ENCODE results near the gene TNFRSF18.
A peak's percentile ranks its signal among the peaks of the same experiment; 100 is the strongest.
"Not testable (repeated sequence)": the region's sequence is repeated elsewhere in the genome, so short reads cannot be mapped to it uniquely, and the experiment has no call there.

TNFRSF18 gene, protein sequence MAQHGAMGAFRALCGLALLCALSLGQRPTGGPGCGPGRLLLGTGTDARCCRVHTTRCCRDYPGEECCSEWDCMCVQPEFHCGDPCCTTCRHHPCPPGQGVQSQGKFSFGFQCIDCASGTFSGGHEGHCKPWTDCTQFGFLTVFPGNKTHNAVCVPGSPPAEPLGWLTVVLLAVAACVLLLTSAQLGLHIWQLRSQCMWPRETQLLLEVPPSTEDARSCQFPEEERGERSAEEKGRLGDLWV

DNA sequence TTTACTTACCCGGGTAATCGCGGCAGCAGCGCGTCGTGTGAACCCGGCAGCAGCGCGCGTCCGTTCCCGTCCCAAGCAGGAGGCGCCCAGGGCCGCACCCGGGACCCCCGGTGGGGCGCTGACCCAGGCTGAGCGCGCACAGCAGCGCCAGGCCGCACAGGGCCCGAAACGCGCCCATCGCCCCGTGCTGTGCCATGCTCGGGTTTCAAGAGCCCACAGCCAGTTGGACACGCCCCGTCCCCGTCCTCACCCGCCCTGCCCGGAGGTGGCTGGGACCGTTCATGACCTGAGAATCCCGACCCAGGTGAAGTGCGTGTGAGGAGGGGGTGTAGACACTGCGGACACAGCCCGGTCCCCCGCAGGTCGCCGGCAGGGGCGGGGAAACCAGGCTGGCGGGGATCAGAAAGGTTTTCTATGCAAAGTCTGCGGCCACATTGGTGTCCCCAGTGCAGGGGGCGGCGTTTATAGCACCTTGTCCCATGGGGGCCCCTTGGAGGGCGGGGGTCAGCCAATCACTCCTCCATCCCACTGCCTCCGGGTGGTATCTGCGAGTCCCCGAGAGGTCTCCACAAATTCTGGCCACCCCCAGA lies at the start of gene TNFRSF18:
TNFRSF18 (minus strand) TSS at position 217 of the 590 bp plus-strand sequence; CDS start at position 196, 21 bp downstream.
- DNase-seq (ENCODE audit: low read depth in 2 of 2), result no peak

DNA sequence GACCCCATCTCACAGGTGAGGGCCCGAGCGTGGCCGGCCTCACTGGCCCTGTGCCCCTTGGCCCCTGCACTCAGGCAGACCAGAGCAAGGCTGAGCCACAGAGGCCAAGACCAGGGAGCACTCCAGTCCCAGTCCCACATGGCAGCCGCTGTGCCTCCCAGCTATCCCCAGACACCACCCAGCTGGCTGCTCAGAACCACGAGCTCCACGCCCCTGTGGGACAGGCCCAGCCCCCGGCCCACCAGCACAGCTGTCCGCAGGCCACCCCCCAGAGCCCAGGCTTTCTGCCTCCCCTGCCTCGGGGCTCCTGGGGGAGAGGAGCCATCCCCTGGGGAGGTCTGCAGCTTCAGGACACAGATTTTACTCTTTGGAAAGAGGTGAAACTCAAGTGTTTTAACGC lies 49.2 kb upstream of the TNFRSF18 start:
- DNase-seq (ENCODE audit: low read depth in 2 of 2), result no peak

DNA sequence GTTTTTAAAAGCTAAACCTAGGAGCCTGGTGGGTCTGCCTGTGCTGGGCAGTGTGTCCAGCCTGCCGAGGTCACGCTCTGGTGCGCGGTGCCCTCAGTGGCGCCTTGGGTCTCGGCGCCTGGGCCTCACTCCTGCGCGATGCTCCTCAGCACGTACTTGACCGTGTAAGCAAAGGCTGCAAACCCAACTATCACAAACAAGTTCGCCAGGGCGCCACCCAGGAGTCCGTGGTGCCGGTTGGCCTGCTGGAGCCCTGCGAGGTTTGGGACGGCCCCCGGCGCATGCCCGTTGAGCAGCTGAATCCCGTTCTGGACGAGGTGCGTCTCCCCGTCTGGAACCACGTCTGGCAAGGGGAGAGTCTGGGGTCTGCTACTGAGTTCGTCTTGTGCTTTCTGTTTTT lies 48.7 kb upstream of the TNFRSF18 start:
- no peak for DNase-seq (ENCODE audit: low read depth in 2 of 2)

DNA sequence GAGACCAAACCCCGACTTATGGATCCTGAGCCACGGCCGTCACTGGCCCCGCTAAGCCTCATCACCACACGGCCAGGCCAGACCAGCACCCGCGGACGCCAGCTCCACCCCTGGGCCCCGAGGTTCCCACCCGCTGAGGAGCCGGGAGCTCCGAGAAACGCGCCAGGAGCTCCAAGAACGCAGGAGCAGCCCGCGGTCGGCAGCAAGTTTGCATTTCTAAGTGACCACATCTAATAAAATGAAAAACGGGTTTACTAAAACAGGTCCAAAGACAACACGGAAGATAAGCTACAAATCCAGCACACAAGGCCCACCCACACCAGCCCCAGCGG lies 48.2 kb upstream of the TNFRSF18 start:
- no peak for DNase-seq (ENCODE audit: low read depth in 2 of 2)

DNA sequence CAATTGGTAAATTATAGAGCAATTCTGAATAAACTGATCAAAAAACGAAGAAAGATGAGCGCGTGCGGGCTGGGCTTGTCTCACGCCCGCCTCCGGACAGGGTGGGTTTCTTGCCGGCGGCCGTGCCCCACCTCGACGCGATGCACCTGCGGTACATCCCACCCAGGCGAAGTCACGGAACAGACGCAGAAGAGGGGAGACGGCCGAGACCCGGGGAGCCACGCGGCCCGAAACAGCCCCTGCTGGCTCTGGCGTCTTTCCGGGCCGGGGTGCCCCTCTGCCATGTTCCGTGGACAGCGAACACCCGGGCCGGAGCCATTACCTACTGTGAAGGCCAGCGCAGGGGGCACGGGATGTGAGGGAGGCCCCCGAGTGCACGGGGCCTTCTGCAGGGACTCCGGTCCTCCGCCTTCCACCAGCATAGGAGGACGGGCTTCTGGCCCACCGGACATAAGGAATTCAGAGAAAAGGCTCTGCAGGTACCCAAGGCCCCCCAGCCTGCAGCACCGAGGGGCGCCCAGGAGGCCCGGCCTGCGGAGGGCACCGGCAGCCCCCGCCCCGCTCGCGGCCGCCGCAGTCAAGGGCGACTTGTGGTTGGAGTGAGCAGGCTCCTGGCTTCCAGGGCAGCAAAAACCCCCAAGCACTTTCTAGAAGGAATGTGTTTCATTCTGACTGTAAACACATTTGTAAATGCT lies 47.7 kb upstream of the TNFRSF18 start:
- DNase-seq (ENCODE audit: low read depth in 2 of 2), result no peak

DNA sequence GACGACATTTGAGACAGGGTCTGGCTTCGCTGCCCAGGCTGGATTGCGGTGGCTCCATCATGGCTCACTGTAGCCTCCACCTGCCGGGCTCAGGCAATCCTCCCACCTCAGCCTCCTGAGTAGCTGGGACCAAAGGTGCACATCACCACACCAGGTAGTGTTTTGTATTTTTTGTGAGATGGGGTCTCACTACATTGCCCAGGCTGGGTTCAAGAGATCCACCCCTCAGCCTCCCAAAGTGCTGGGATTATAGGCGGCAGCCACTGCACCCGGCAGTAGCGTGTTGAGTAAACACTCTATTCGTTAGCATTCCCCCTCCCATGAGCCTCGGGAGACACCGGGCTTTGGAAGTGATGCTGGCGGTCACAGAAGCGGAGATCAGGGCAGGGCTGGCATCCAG lies 46.9 kb upstream of the TNFRSF18 start:
- DNase-seq (ENCODE audit: low read depth in 2 of 2), result no peak

DNA sequence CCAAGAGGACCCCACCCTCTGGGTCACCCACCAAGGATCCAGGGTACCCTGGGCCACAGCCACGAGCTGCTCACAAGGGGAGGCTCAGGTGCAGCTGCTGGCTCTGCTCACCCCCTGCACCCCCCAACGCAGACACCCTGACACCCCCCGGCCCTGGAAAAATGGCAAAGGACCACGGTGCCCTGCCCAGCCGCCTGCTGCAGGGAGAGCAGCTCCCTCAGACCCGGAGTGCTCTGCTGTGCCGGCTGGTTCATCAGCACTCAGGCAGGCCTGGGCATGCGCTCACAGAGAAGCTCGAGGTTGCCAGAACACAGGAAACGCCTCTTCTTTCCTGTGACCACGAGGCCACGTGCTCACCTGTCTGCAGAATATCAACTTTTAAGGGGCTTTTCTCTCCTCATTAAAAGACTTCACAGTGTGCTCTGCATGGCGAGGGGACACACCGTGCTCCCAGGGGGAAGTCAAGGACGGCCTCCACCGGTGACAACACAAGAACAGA lies 44.4 kb upstream of the TNFRSF18 start:
- peak; percentile 31 to 41 for DNase-seq (ENCODE audit: low read depth in 2 of 2)

DNA sequence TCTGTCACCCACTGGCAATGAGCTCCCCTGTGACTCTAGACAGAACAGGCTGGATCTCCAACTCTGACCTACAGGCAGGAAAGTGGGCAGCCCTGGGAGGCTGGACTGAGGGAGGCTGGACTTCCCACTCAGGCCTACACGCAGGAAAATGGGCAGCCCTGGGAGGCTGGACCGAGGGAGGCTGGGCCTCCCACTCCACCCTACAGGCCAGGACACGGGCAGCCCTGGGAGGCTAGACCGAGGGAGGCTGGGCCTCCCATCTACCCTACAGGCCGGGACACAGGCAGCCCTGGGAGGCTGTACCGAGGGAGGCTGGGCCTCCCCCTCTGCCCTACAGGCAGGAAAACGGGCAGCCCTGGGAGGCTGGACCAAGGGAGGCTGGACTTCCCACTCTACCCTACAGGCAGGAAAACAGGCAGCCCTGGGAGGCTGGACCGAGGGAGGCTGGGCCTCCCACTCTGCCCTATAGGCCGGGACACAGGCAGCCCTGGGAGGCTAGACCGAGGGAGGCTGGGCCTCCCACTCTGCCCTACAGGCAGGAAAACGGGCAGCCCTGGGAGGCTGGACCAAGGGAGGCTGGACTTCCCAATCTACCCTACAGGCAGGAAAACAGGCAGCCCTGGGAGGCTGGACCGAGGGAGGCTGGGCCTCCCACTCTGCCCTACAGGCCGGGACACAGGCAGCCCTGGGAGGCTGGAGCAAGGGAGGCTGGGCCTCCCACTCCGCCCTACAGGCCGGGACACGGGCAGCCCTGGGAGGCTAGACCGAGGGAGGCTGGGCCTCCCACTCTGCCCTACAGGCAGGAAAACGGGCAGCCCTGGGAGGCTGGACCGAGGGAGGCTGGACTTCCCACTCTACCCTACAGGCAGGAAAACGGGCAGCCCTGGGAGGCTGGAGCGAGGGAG lies 41.9 kb upstream of the TNFRSF18 start:
- DNase-seq (ENCODE audit: low read depth in 2 of 2), result not testable (repeated sequence)

DNA sequence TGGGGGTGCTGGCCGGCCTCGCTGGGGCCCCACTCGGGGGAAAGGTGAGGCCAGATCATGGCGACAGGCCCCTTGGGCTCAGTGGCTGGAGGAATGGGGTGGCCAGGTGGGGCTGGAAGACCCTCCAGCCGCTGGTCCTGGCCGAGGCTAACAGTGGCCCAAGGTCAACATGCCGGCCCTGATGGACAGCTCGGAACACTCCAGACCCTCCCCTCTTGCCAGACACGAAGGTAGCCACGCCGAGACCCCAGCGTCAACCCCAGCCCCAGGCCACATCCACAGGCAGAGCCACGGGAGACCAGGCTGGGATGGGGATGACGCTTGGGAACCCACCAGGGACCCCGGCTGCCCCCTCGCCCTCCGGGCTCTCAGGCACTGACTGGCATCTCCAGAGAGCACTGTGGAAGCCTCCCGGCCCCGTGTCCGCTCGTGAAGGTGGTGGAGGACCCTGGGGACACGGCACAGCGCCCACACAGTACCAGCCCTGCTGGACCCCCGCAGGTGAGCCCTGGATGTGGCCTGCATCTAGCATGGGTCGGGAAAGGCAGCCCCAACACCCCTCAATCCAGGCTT lies 41.0 kb upstream of the TNFRSF18 start:
- no peak for DNase-seq (ENCODE audit: low read depth in 2 of 2)

DNA sequence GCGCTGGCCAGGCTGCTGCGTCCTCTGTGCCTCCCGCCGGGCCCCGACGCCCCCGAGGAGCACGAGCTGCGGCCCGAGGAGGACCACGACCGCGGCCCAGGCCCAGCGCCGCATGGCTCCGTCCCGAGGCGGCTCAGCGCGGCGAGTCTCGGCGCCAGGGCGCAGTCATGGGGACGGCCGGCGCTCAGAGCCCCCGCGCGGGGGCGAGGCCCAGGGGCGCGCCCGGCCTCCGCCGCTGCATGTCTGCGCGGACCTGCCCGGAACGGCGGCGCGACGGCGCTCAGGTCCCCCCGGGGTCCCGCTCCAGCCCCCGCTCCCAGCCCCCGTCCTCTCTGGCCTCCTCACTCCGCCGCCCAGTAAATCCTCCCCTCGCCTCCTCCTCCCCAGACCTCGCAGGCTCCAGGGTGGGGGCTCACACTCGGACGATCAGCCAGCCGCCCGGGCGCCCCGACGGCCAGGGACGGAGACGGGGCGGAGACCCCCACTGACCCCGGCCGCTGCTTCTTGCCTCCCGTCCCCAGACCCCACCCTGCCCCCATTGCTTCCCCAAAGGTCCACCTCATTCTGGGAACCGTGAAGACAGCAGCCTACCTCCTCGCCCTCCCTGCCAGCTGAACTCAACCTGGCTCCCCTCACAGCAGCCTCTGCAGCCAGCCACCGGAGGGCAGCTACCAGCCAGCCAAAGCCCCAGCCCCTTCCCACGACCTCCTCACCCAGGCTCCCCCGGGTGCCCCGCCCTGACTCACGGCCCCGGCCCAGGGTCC lies 40.4 kb upstream of the TNFRSF18 start, which contains the start of gene C1QTNF12:
C1QTNF12 (minus strand) TSS at position 146 of the 764 bp plus-strand sequence; CDS start at position 114, 32 bp downstream.
- no peak for DNase-seq (ENCODE audit: low read depth in 2 of 2)

DNA sequence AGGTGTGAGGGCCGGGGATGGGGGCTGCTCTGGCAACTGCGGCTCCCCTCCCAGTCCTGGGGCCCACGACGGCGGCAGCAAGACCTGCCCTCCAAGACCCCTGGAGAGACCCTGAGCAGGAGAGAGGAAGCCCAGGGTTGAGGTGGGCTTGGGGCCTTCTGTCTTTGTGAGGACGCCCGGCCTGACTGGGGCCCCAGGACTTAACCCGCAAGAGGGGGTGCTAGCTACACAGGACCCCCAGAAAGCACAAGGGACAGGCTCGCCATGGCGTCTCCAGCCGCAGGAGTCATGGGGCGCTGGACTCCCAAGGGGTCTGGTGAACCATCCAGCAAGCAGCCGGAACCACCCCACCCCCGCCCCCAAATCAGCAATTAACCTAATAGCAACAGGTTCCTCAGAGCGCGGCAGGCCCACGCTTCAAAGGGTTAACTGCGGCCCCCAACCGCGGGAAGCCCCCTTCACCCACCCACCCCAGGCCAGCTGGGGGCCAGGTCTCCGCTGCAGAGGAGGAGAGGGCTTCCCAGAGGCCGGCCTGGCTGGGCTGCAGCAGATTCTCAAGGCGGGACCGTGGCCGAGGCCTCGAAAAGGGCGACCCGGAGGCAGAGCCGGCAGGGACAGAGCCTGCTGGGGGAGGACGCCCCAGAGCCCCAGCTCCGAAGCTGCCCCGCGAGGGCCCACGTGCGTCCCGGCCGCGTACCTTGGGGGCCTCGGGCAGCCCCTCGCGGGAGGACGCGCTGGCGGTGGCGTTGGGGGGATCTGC lies 39.6 kb upstream of the TNFRSF18 start:
- DNase-seq (ENCODE audit: low read depth in 2 of 2), result no peak

DNA sequence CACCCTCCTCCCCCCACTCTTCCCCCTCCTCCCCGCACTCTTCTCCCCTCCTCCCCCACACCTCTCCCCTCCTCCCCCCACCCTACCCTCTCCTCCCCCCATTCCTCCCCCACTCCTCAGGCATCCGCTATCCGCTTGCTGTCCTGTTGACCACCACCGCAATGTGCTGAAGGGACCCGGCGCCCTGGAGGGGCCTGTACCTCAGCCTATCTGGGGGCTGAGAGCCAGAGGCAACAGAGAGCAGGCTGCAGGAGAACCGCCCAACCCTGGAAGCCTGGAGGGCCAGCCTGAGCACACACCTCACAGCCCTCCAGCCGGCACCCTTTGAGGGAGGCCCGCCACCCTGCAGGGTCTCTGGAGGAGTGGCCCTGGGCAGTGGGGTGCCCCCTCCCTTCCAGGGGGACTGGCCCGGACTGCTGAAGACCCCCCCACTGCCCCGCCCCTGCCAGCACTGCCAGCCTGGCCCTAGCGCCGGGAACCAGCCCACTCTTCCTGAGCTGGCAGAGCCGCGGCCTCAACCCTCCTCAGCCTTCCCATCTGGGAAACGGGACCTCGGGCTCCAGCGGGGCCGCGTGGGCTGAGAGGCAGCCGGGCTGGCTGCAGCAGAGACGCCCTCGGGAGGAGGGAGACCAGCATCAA lies 38.9 kb upstream of the TNFRSF18 start:
- no peak for DNase-seq (ENCODE audit: low read depth in 2 of 2)

DNA sequence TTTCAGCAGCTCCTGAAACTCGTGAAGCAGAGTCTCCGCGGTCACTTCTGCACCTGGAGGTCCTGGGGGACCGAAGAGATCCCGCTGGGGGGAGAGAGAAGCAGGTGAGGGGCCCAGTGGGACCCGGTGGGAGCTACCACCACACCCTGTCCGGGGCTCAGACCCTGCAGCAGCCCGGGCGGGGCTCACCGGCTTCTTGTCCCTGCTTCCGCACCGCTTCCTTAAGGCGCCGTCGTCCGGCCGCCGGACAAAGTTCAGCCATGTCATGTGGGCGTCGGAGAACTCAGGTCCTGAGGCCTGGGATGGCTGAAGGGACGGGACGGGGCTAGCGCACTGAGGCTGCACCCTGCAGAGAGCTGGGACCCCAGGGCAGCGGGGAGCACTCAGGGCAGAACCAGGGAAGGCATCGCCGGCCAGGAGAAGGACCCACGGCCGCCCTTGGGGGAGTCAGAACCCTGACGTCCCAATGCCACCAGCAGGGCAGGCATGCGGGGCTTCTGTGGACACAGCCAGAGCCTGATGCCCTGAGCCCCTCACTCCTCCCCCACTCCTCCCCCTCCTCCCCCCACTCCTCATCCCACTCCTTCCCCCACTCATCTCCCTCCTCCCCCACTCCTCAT lies 37.9 kb upstream of the TNFRSF18 start:
- DNase-seq (ENCODE audit: low read depth in 2 of 2), result no peak

DNA sequence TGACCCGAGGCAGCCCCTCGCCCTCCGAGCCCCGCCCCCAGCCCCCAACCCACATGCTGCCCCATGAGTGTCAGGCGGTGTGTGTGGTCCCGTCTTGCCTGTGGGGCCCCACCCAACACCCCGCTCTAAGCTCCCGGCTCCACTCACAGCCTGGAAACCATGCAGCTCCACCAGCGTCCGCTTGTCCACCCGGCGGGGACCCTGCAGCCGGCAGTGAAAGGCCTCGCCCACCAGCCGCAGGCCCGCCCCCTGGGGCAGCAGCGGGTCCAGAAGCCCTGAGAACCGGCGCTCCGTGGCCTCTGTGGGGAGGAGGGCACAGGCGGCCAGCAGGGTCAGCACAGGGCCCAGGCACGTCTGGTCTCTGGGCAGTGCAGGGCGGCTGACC lies 37.4 kb upstream of the TNFRSF18 start:
- no peak for DNase-seq (ENCODE audit: low read depth in 2 of 2)

DNA sequence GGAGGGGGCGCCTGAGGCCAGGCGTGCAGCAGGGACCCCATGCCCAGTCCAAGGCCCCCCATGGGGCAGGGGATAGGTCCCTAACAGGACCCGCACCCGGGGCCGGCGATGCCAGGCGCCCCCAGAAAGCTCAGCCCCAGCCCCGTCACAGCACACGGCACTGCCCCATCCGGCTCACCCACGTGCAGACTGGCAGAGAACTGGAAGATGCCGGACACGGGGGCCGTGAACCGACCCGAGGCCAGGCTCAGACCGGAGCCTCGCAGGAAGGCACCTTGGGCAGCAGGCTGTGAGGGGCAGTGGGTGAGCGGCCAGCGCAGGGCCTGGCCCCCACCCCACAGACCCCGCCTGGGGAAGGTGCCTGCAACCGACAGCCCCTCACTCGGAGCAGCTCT lies 36.9 kb upstream of the TNFRSF18 start:
- no peak for DNase-seq (ENCODE audit: low read depth in 2 of 2)

DNA sequence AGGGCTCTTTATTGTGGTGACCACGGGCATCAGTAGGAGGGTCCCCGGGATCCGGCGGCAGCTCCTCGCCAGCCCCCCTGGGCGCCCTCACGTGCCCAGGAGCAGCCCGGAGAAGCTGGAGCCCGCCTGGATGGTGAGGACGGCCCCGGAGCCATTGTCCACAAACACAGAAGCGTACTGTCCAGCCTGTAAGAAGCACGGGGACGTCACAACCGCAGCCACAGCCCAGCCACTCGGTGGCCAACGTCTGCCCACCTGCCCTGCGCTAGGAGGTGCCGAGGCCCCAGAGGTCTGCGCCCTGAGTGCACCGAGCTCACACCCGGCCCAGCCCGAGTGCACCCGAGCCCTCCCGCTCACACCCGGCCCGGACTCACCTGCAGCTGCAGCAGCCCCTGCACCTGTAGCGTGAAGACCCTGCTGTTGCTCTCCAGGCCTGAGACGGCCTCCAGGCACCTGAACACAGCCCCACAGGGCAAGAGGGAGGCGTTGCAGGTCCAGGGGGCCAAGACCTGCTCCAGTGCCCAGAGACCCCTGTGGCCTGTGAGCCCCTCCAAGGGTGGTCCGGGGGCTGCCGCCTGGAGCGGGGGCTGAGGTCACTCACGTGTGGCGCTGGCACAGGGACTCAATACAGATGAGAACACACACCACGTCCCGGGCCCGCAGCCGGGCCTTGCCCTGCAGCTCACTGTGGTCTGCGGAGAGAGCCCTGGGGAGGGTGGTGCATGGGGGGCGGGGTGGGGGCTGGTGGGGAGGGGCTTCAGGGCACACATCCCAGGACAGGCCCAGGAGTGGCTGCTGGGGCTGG lies 36.3 kb upstream of the TNFRSF18 start:
- no peak for DNase-seq (ENCODE audit: low read depth in 2 of 2)

DNA sequence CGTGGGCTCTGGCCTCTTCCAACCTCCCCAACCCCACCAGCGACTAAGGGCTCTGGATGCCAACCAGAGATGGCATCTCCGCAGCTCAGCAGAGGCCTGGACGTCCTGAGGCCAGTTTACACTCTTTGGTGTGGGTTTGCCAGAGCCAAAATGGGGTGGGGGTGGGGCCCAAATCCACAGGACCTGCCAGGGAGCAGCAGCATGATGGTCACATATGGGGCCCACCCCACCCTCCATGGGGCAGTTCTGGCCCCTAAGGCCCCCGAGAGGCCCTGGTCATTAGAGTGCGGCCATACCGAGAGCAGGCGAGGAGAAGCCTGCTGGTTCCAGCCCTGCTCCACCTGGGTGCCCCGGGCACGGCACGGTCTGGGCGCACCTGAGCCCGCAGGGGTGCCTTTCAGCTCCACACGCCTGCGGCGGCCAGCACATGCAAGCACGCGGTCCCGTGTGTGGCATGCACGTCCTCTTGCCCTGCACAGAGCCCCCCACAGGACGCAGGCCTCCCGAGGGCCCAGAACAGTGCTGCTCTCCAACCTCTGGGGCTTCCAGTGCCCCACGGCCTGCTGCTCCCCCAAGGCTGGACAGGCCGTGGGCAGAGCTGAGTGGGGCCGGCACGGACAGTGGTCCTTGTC lies 35.3 kb upstream of the TNFRSF18 start:
- no peak for DNase-seq (ENCODE audit: low read depth in 2 of 2)
